HEK293T (cell line): ENCODE data around the gene IFIT1.

Experiments
- CTBP1 ChIP-seq: fragments of 450-650 bp; IDR thresholded peaks from 2 replicates; pipeline ENCODE4 v1.6.1; 2016; ENCODE audit warnings: borderline replicate concordance
- FOXK2 ChIP-seq: fragments of 450-650 bp; IDR thresholded peaks from 2 replicates; pipeline ENCODE4 v1.6.1; 2016; ENCODE audit warnings: mild to moderate bottlenecking
- HDGF ChIP-seq: fragments of 450-650 bp; IDR thresholded peaks from 2 replicates; pipeline ENCODE4 v1.6.1; 2017; ENCODE audit warnings: antibody characterized with exemption, borderline replicate concordance

- TF ChIP-seq HDGF, result no peak
- TF ChIP-seq CTBP1, result no peak
- no peak for TF ChIP-seq FOXK2
Observed at GRCh38 chr10:89393898-89394297, 1.5 kb downstream of the IFIT1 start.
